NK-92 treated with Interleukin-12 subunit alpha and Interleukin-12 subunit beta, amount 100 ng/mL, for 24 hours (cell line): ENCODE data around the gene ADGRV1.
"Not testable (repeated sequence)": the region's sequence is repeated elsewhere in the genome, so short reads cannot be mapped to it uniquely, and the experiment has no call there.

Experiments used
- DNase-seq: peaks from one replicate; lab custom pipeline; 2025; lab: John Stamatoyannopoulos, UW

Gene ADGRV1

DNA sequence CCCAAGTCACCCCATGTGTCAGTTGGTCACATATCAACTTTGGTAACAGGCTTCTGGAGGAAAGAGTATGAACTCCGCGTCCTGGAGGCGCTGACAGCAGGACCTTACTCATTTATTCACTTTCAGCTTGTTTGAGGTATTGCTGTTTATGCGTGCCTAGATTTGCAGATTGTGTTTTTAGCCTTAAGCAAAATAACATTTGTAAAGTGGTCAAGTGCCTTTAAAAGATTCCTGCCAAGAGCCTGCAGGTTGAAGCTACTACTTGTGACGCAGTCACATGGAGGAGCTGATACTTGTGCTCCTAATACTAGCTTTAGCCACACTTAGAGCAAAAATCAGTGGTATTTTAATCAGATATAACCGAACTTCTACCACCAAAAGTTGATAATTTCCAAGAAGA lies 351.3 kb downstream of the ADGRV1 start:
- DNase-seq = no peak

DNA sequence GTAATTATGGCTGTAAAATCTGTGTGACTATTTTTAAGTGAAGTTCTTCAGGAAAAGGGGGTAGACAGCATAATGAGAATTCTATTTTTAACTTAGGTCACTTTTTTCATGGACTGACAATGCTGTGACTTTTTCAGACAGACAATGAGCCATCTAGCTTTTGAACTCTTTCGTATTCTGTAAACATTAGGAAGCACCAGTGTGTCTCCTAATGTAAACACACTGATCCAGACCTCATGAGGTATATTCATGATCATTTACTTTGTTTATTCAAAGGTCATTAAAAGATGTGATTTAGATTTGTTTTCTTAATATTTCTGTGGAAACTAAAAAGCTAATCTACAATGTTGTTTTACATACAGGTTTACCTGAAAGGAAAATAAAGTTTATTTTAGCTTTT lies 352.6 kb downstream of the ADGRV1 start:
- no peak for DNase-seq

DNA sequence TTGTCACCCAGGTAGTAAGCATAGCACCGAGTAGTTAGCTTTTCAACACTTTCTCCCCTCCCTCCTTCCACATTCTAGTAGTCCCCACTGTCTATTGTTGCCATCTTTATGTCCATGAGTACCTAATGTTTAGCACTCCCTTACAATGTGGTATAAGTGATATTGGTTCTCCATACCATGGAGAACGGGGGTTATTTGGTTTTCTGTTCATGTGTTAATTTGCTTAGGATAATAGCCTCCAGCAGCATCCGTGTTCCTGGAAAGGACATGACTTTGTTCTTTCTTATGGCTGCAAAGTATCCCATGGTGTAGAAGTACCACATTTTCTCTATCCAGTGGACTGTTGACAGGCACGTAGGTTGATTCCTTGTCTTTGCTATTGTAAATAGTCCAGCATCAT lies 353.9 kb downstream of the ADGRV1 start:
- no peak for DNase-seq

DNA sequence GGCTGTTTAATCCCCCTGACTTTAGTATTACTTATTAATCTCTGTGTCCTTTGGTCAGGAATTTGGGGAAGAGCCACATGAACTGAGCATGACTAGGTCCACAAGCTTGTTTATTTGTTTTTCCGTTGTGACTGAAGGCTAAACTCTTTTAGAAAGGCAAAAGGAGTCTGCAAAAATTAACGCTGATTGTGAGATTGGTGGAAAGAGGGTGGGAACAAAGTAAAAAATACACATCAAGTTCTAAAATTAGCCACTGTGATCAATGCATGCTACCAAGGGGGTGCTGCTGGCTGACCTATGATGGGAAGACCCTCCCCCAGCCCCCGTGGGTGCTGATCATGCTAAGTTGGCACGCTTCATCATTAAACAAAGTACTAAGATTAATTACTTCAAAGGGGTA lies 356.8 kb downstream of the ADGRV1 start:
- DNase-seq = no peak

DNA sequence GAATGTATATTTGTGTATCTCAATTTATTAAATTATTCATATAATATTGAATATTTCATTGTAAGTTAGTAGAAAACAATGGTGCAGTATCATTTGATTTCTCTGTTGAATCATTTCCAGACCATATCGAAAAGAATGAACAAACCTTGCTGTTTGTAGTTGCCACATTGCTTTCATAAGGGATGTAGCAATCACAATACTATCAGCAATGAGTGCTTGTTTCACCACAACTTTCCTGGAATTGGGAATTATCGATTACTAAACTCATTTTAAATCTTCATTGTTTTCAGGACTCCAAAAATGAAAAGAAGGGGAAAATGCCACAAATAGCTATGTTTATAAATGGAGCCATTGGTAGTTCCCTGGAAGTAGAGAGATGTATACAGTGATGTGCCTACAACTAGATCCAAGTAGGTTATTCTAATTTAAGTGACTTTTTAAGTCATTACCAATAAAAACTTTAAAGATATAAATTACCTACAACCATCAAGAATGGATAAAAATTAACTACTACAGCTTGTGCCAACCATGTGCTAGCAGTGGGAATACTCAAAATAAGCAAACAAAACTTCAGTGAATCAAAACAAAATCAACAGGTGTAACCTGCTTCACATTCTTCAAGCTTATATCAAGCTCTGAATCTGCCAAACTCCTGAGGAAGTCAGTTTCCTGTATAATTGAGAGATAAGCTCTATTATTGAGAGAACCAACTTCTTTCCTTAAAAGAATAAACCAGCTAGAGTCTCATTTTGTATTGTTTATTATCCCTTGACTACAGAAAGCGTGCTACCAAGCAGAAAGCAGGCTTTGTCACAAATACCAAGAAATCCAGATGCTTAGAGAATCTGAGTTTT lies 358.6 kb downstream of the ADGRV1 start:
- no peak for DNase-seq

DNA sequence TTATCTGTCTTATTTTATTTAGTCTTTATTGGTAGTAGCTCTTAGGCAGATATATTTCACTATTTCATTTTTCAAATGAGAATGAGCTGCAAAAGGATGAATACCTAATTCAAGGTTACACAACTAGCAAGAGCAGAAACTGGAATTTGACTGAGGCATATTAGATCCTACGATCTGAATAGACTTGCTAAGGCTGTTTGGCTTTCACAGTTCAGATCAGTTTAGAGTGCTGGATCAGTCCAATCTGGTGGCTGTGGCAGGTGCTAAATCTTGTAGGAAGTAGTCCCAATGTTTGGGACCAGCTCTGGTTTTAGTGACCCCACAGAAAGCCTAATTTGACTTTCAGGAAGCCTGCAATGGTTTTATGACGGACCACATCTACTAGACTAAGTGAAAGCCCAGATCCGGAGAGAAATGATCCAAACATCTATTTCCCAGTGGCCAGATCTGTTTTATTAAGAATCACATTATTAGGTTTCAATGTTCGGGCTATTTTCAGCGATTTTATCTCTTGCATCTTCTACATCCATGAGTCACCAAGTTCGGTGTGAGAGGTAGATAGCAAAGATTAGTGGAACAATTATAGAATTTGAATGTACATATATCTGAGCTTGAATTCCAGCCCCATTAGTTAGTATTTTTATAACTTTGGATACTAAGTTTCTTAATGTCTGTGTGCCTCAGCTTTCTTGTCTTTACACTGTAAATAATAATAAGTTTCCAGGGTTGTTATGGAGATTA lies 359.5 kb downstream of the ADGRV1 start:
- DNase-seq = no peak

DNA sequence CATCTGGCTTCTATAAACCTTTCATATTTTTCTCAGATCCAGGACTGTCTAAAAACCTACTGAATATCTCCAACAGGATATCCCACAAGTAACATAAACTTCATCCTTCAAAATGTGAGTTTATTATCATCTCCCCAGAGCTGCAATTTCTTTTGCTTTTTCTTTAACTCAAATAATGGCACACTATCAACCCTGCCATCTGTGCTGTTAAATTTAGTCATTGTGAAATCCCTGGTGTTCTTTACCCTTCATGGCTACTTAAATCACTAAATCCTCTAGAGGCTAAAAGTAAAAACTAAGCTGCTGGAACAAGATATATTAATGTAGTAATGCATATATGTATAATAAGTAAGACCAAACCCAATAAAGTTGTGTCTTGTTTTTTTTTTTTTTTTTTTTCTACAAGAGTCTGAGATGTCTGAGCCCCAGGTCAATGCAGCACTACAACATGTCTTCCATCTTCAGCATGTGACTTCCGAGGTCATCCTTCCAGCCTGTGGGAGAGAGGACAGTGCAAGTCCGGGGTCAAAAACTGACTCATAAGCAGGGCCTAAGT lies 362.9 kb downstream of the ADGRV1 start:
- no peak for DNase-seq

DNA sequence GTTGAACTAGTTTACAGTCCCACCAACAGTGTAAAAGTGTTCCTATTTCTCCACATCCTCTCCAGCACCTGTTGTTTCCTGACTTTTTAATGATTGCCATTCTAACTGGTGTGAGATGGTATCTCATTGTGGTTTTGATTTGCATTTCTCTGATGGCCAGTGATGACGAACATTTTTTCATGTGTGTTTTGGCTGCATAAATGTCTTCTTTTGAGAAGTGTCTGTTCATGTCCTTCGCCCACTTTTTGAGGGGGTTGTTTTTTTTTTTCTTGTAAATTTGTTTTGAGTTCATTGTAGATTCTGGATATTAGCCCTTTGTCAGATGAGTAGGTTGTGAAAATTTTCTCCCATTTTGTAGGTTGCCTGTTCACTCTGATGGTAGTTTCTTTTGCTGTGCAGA lies 365.6 kb downstream of the ADGRV1 start:
- not testable (repeated sequence) for DNase-seq

DNA sequence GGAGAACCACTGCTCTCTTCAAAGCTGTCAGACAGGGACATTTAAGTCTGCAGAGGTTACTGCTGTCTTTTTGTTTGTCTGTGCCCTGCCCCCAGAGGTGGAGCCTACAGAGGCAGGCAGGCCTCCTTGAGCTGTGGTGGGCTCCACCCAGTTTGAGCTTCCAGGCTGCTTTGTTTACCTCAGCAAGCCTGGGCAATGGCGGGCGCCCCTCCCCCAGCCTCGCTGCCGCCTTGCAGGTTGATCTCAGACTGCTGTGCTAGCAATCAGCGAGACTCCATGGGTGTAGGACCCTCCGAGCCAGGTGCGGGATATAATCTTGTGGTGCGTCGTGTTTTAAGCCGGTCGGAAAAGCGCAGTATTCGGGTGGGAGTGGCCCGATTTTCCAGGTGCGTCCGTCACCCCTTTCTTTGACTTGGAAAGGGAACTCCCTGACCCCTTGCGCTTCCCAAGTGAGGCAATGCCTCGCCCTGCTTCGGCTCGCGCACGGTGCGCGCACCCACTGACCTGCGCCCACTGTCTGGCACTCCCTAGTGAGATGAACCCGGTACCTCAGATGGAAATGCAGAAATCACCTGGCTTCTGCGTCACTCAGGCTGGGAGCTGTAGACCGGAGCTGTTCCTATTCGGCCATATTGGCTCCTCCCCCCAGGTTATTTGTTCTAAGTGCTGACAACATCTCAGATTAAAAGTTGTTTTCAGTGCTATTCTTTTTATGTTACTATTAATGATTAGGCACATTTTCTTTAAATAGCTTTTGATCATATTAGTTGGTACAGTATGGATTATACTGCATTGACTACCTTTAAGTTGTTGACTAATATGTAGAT lies 370.6 kb downstream of the ADGRV1 start:
- not testable (repeated sequence) for DNase-seq

DNA sequence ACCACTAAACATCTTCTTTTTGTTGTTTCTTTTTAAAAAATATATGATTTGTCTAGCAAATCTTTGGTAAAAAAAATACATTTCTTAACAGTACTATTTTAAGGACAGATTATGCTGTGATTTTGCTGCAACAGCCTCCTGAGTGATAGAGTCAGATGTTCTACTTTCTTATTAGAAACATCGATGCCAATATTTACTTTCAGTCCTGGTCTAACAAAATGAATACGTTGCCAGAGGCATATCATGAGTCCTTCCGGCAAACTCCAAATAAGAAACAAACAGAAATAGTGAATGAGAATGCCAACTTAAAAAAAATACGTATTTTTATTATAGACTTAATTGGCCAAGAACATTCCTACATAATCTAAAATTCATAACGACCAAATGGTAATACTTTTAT lies 371.5 kb downstream of the ADGRV1 start:
- DNase-seq = no peak

DNA sequence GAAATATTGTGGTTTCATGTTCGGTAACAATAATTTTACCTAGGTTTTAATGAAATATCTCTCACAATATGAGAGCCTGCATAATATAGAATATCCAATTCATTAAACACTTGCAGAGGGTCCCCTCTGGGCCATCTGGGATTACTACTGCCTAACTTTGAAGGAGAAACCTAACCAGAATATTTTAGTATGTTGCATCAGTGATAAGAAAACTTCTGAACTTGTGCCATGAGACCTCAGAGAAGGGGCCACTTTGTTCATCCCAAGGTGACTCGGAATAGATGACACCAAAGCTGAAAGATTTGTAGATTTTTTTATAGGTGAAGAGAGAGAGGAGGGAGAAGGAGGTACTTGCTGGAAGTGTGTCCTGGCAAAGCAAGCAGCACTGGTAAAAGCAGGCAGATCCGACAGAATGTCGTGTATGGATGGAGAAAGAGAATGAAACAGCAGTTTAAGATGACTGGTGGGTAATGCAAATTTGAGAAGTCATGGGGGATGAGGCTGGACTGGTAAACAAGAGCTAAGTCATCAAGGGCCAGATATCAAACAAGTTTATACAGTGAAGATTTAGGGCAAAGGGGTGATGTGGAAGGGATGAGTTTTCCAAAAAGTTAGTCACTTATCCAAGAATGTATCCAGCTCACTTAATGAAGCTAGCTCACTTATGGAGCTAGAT lies 372.3 kb downstream of the ADGRV1 start:
- no peak for DNase-seq

DNA sequence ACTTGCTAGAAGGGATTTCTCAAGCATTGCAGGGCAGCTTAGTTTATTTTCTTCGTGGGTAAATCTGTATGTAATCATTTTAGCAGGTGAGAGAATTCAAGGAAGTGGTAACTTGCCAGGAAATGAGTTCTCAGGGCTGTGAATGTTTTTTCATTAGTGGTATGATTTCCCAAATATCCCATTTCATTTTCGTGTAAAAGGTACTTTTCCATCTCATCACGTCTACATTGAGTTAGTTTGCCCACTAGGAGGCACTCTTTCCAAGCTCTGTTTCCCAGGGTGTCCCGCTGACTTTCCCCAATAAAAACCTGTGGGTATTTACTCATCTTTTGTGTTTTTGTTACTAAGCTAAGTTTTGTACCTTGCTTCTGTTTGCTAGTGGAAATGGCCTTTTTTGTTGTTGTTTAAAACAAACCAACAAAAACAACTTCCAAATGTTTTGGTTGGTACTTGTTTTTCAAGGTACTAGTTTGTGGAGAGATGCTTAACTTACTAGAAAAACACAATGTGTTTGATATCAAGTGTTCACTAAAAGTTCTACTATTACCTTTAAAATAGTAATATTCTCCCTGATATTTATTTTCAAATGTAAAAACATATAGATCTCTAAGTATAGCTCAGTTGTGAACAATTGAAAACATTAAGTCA lies 373.6 kb downstream of the ADGRV1 start:
- DNase-seq = no peak

DNA sequence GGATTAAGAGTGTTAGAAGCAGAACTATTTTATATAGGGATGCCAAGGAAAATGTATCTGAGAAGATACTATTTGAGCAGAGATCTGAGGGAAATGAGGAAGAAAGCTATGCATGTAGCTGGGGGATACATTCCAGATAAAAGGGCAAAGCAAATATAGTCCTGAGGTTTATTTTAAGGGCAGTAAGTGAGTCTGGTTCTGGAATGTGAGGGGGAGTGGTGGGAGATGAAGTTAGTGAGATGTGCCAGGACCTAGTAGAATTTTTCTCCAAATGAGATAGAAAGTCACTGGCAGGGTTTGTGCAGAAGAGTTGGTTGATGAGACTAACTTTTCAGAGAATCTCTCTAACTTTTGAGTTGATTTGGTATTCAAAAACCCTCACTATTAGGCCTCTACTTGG lies 374.7 kb downstream of the ADGRV1 start:
- no peak for DNase-seq

DNA sequence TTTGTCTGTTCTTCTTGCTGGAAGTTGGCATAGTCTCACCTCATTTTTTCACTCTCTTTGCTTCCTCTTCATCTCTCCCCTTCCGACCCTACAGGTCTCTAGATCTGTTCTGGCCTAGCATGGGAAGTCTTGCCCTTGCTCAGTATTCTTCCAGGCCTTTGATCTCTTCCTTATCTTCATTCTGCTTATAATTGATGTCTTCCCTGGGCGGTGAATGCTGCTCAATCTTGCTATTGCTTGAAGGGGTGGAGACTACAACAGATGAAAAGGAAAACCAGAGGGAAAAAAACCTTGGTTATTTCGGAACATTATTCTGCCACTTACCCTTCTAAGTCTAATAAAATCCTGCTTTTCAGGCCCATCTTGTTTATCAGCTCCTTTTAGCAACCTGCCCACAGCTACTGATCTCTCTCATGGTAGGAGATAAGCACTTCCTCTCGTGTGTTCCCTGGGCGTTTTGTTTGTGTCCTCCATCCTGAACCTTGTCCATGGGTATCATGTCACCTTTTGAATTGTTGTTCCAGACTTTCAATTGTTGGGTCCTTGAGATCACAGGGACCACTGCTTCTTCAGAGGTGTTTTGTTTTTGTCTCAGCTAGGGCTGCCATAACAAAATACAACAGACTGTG lies 375.6 kb downstream of the ADGRV1 start:
- no peak for DNase-seq

DNA sequence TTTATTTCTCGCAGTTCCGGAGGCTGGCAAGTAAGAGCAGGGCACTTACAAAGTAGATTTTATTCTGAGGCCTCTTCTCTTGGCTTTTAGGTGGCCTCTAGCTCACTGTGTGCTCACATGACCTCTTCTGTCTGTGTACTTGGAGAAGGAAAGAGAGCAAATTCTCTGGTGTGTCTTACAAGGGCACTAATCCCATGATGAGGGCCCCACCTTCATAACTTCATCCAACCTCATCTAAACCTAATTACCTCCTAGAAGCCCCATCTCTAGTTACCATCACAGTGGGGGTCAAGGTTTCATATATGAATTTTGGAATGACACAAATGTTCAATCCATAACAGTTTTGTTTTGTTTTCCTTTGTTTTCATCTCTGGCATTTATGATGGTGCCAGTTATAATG lies 376.1 kb downstream of the ADGRV1 start:
- no peak for DNase-seq

DNA sequence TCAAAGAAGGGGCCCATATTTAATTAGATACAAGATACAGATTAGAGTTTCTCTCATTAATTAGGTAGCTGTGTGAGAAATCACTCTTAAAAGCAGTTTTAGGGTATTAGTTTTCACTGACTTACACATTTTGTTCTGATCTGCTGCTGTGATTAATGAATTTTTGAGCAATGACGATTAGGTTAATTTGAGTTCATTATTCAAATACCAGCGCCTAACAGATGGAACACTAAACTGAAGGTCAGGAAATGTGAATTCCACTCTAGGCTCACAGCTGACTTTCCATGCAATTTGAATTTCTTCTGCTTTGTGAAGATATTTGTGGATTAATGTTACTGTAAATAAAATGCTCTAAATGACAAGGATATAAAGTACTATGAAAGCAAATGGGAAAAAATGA lies 380.6 kb downstream of the ADGRV1 start:
- no peak for DNase-seq

DNA sequence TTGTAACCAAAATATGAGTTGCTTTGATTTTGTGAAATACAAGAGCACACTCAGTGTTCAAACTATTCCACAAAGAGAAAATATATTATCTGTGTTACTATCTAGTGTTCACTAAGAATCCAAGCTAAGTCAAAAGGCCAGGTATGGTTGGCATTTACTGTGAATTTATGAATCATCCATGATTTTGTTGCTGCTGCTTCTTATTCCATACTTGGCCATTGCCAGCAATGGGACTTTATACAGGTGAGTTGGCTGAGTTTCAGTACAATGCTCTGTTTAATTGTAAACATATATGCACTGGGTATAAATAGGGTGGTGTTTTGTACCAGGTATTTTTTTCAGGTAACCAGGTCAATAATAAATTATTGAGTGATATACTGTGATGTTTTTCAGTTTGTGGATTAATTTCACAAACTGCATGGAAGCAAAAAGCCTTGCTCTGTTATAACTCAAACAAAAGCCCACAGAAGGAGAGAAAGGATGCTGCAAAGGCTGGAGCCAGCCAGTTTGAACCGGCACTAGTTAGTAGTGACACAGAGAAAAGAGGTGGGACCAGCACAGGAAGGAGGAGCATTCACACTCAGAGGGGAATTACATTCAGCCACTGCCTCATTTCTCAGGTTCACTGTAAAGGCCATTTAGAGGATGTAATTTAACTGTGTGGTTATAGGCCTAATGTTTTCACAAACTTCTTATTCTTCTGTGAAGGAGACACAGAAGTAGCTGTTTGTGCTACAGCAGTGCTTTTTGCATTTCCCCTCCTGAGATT lies 381.8 kb downstream of the ADGRV1 start:
- DNase-seq = peak; percentile 8

DNA sequence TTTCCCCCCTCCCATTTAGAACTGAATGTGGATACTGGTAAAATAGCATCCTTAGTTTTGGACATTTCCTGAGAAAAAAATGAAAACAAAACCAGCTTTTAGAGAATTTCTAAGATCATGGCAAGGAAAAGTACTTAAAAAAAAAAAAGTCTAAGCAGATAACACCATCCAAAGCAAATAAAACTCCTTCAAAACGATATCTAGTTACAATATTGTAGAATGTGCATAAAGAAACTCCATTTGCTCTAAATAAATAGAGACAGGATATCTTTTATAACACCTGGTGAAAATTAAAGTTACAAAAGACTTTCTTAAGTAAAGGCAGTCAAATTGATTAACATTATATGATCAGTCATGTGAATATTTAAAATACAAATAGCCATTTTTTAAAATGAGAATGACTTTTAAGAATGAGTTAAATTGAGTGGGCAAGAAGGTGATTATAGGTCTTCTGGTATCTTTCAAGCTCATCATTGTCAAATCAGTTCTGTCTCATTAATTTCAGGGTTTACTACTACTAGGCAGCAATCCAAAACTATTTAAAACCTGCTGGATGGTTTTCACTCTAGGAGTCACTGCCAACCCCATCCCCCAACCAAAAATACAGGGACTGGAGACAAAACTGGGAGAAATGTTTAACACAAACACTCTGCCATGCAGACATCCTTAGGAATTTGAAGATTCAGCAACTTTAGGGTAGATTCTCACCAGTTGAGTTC lies 382.6 kb downstream of the ADGRV1 start:
- no peak for DNase-seq

DNA sequence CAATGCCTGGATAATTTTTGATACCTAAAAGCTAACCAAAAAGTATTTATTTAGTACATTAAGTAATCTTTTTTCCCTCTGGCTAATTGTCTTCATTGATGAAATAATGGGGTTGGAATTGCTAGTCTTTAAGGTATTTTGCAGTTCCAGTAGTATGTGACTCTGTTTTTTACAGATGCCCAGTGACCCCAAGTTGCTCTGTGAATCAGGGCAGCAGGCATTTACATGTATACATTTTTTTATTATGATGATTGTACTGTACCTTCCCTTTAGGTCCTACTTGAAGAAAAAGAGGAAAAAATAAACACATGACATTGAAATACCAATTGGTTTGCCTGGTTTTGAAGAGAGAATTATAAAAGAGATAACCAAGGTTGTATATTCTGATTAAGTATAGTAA lies 385.5 kb downstream of the ADGRV1 start:
- DNase-seq = no peak
